Activated CD8-positive, alpha-beta T cell treated with anti-CD3 and anti-CD28 coated beads, Interleukin-2, amount 10 ng/mL, durations not matched to agents 7 days and 5 days (primary cell): Measurements from ENCODE around the gene HSPA12A. TPM values are rescaled to one million over a fixed set of nuclear protein-coding genes. Genes with fewer than 3 reads are reported as not detected.

Source experiments
- ATAC-seq: fragments of 150-1000 bp; cut with Tn5 transposase; one replicate; pipeline ENCODE4 v1.10.0; 2021; ENCODE audit warnings: moderate library complexity
- CTCF ChIA-PET: fragments of 350-600 bp; sonication (Branson Sonifier 250); formaldehyde crosslinking; loops from one replicate; lab custom pipeline; 2021; ENCODE audit warnings: antibody characterized with exemption; lab: Charles Lee
- POLR2A ChIA-PET: fragments of 350-600 bp; sonication (Branson Sonifier 250); formaldehyde crosslinking; loops from one replicate; lab custom pipeline; 2021; ENCODE audit warnings: antibody characterized with exemption; lab: Charles Lee
- DNase-seq: peaks from one replicate; pipeline ENCODE4 v3.0.0-alpha.2; 2020
- H3K27ac Mint-ChIP-seq: one replicate; pipeline ENCODE4 v1.8.0; 2021; ENCODE audit warnings: mild to moderate bottlenecking, mixed read lengths
- H3K27me3 Mint-ChIP-seq: one replicate; pipeline ENCODE4 v1.8.0; 2021; ENCODE audit warnings: low read depth, mixed read lengths
- H3K36me3 Mint-ChIP-seq: one replicate; pipeline ENCODE4 v1.8.0; 2021; ENCODE audit warnings: low read depth, mixed read lengths
- H3K4me1 Mint-ChIP-seq: one replicate; pipeline ENCODE4 v1.8.0; 2021; ENCODE audit warnings: low read depth, mixed read lengths
- H3K4me3 Mint-ChIP-seq: one replicate; pipeline ENCODE4 v1.8.0; 2021; ENCODE audit warnings: mild to moderate bottlenecking, mixed read lengths
- H3K9me3 Mint-ChIP-seq: one replicate; pipeline ENCODE4 v1.8.0; 2022; ENCODE audit warnings: mixed read lengths; ENCODE audit not compliant: insufficient read depth
- total RNA-seq, 2 experiments: library from RNA; stranded (reverse); gene quantifications; one replicate each; pipeline ENCODE4 v1.2.3, GENCODE V29; 2021

Gene HSPA12A
- total RNA-seq, 2 experiments from 2014 or later, result not detected

GRCh38 chr10:116737627-116738327 lies 4.6 kb downstream of the HSPA12A start:
- ChIA-PET POLR2A (no interaction called here), CTCF (no interaction called here)
- H3K27me3 Mint-ChIP-seq, result peaks cover 46% of the 10 kb centered on the region

GRCh38 chr10:116733566-116733965 lies 8.8 kb downstream of the HSPA12A start:
- DNase-seq (no peak), ATAC-seq (no peak)
- Mint-ChIP-seq H3K36me3 (no peaks in the 10 kb centered on the region), H3K27ac (no peak overlapping the region), H3K4me3 (no peak overlapping the region), H3K4me1 (no peaks in the 10 kb centered on the region), H3K9me3 (no peaks in the 10 kb centered on the region), H3K27me3 (peaks cover 33% of the 10 kb centered on the region)
- CTCF ChIA-PET, result no interaction called here
- POLR2A ChIA-PET, result no interaction called here

More at GRCh38 chr10:116737627-116738327, 4.6 kb downstream of the HSPA12A start:
- Mint-ChIP-seq H3K4me1 (no peaks in the 10 kb centered on the region), H3K9me3 (no peaks in the 10 kb centered on the region), H3K27ac (no peak overlapping the region), H3K4me3 (no peak overlapping the region), H3K36me3 (no peaks in the 10 kb centered on the region)
- ATAC-seq (no peak), DNase-seq (no peak)

GRCh38 chr10:116732573-116732972 lies 9.8 kb downstream of the HSPA12A start:
- CTCF ChIA-PET, result no interaction called here
- no peaks in the 10 kb centered on the region for H3K9me3 Mint-ChIP-seq
- H3K27me3 Mint-ChIP-seq, result peaks cover 25% of the 10 kb centered on the region
- POLR2A ChIA-PET, result no interaction called here
- no peaks in the 10 kb centered on the region for H3K4me1 Mint-ChIP-seq
- no peak overlapping the region for H3K27ac Mint-ChIP-seq
- H3K4me3 Mint-ChIP-seq, result no peak overlapping the region
- H3K36me3 Mint-ChIP-seq, result no peaks in the 10 kb centered on the region
- DNase-seq (no peak), ATAC-seq (no peak)

- no peak overlapping the region for H3K4me3 Mint-ChIP-seq
- no peak for DNase-seq
- POLR2A ChIA-PET, result no interaction called here
- ATAC-seq, result no peak
- CTCF ChIA-PET, result no interaction called here
- no peak overlapping the region for H3K27ac Mint-ChIP-seq
- H3K4me1 Mint-ChIP-seq, result no peaks in the 10 kb centered on the region
- peaks cover 30% of the 10 kb centered on the region for H3K27me3 Mint-ChIP-seq
- H3K9me3 Mint-ChIP-seq, result no peaks in the 10 kb centered on the region
- no peaks in the 10 kb centered on the region for H3K36me3 Mint-ChIP-seq
Measured at GRCh38 chr10:116730464-116731260, 11.7 kb downstream of the HSPA12A start.

GRCh38 chr10:116729243-116729642 lies 13.1 kb downstream of the HSPA12A start:
- ChIA-PET CTCF (no interaction called here), POLR2A (interaction anchor here (0.6 kb wide), 1 partner anchor 223 kb away, joined by 4 read pairs; no protein-coding TSS in a partner anchor)
- Mint-ChIP-seq H3K4me3 (no peak overlapping the region), H3K36me3 (no peaks in the 10 kb centered on the region), H3K27ac (no peak overlapping the region), H3K9me3 (no peaks in the 10 kb centered on the region), H3K4me1 (peaks cover 11% of the 10 kb centered on the region), H3K27me3 (peaks cover 39% of the 10 kb centered on the region)
- no peak for DNase-seq
- no peak for ATAC-seq

GRCh38 chr10:116728526-116729096 lies 13.8 kb downstream of the HSPA12A start:
- POLR2A ChIA-PET, result no interaction called here
- H3K36me3 Mint-ChIP-seq, result no peaks in the 10 kb centered on the region
- CTCF ChIA-PET, result interaction anchor here (0.8 kb wide), 1 partner anchor 47 kb away, joined by 3 read pairs; no protein-coding TSS in a partner anchor
- peaks cover 17% of the 10 kb centered on the region for H3K4me1 Mint-ChIP-seq
- no peaks in the 10 kb centered on the region for H3K9me3 Mint-ChIP-seq
- DNase-seq (no peak), ATAC-seq (no peak)
- H3K4me3 Mint-ChIP-seq, result no peak overlapping the region
- peaks cover 37% of the 10 kb centered on the region for H3K27me3 Mint-ChIP-seq
- H3K27ac Mint-ChIP-seq, result no peak overlapping the region

GRCh38 chr10:116723428-116724281 lies 18.7 kb downstream of the HSPA12A start:
- H3K27ac Mint-ChIP-seq, result peak overlapping the region; percentile 35
- POLR2A ChIA-PET, result no interaction called here
- DNase-seq, result peak; percentile 82
- H3K4me1 Mint-ChIP-seq, result peaks cover 28% of the 10 kb centered on the region
- peak; percentile 95 for ATAC-seq
- CTCF ChIA-PET, result interaction anchor here (1.2 to 1.5 kb wide), 2 partner anchors 64 to 66 kb away, joined by 3 to 5 read pairs; no protein-coding TSS in a partner anchor
- peak overlapping the region; percentile 31 for H3K4me3 Mint-ChIP-seq
- peaks cover 58% of the 10 kb centered on the region for H3K27me3 Mint-ChIP-seq
- no peaks in the 10 kb centered on the region for H3K36me3 Mint-ChIP-seq
- H3K9me3 Mint-ChIP-seq, result no peaks in the 10 kb centered on the region

GRCh38 chr10:116722736-116723427 lies 19.5 kb downstream of the HSPA12A start:
- Mint-ChIP-seq H3K27me3 (peaks cover 58% of the 10 kb centered on the region), H3K4me1 (peaks cover 28% of the 10 kb centered on the region), H3K4me3 (no peak overlapping the region), H3K36me3 (no peaks in the 10 kb centered on the region), H3K27ac (no peak overlapping the region), H3K9me3 (no peaks in the 10 kb centered on the region)
- ChIA-PET CTCF (interaction anchor here (1.5 kb wide), 1 partner anchor 65 kb away, joined by 5 read pairs; no protein-coding TSS in a partner anchor), POLR2A (no interaction called here)
- DNase-seq (no peak), ATAC-seq (no peak)

GRCh38 chr10:116721547-116722392 lies 20.6 kb downstream of the HSPA12A start:
- POLR2A ChIA-PET, result no interaction called here
- no peak overlapping the region for H3K27ac Mint-ChIP-seq

More at GRCh38 chr10:116721547-116722392, 20.6 kb downstream of the HSPA12A start:
- CTCF ChIA-PET, result interaction anchor here (0.6 kb wide), 1 partner anchor 66 kb away, joined by 3 read pairs; no protein-coding TSS in a partner anchor
- no peaks in the 10 kb centered on the region for H3K9me3 Mint-ChIP-seq
- H3K4me3 Mint-ChIP-seq, result no peak overlapping the region
- peaks cover 28% of the 10 kb centered on the region for H3K4me1 Mint-ChIP-seq
- ATAC-seq (no peak), DNase-seq (no peak)
- H3K36me3 Mint-ChIP-seq, result no peaks in the 10 kb centered on the region
- H3K27me3 Mint-ChIP-seq, result peaks cover 57% of the 10 kb centered on the region
